Left lobe of liver (tissue), 2 donors: ENCODE measurements around the gene CSNK1D. TPM values are rescaled to one million over a fixed set of nuclear protein-coding genes. Genes with fewer than 3 reads are reported as not detected.
"Not testable (repeated sequence)": the region's sequence is repeated elsewhere in the genome, so short reads cannot be mapped to it uniquely, and the experiment has no call there.

Experiments
- ATAC-seq: fragments of 200-7000 bp; cut with Tn5 transposase; one replicate; pipeline ENCODE4 v1.9.1; 2020; ENCODE audit warnings: mild to moderate bottlenecking, moderate library complexity
- DNase-seq: peaks from one replicate; pipeline ENCODE4 v3.0.0-alpha.2; 2020; ENCODE audit warnings: low spot score
- total RNA-seq: library from RNA; stranded (reverse); gene quantifications from one replicate; pipeline ENCODE4 v1.2.1, GENCODE V29; 2021
- donor health status: DM: no; HTN: no; CAD: no; lungs with moderate emphysema.
- donor health status: DM: no; HTN: yes; CAD: no.

The CSNK1D gene
- total RNA-seq, 1 donor from 2014 or later: 49.6 TPM

GRCh38 chr17:82217530-82218204 is 55.8 kb downstream of the CSNK1D start:
- DNase-seq (peak; percentile 72), ATAC-seq (peak; percentile 16)

GRCh38 chr17:82217120-82217529 is 56.4 kb downstream of the CSNK1D start:
- no peak for ATAC-seq
- peak; percentile 66 for DNase-seq

GRCh38 chr17:82216301-82217119 is 57.0 kb downstream of the CSNK1D start:
- DNase-seq (peak; percentile 70), ATAC-seq (peak; percentile 47)

GRCh38 chr17:82215972-82216300 is 57.6 kb downstream of the CSNK1D start:
- ATAC-seq (no peak), DNase-seq (no peak)

GRCh38 chr17:82215095-82215971 is 58.2 kb downstream of the CSNK1D start:
- no peak for DNase-seq
- no peak for ATAC-seq

- ATAC-seq: no peak
- DNase-seq: no peak
These were observed 59.4 kb downstream of the CSNK1D start for GRCh38 chr17:82214012-82214628.

GRCh38 chr17:82213251-82214011 is 60.1 kb downstream of the CSNK1D start:
- ATAC-seq (peak; percentile 42), DNase-seq (peak; percentile 53)

GRCh38 chr17:82212331-82213250 is 60.9 kb downstream of the CSNK1D start, which contains the start of gene CCDC57:
Gene CCDC57 (minus strand): TSS chr17:82212842. CDS start chr17:82201944, 10,898 bp downstream.
- peak; percentile 90 for ATAC-seq
- peak; percentile 85 for DNase-seq

- ATAC-seq, DNase-seq: not testable (repeated sequence)
These were observed 62.8 kb downstream of the CSNK1D start for GRCh38 chr17:82210655-82211054.

- ATAC-seq (peak; percentile 95), DNase-seq (peak; percentile 81)
These were observed 67.6 kb downstream of the CSNK1D start for GRCh38 chr17:82205720-82206508.

- DNase-seq (no peak), ATAC-seq (no peak)
These were observed 68.4 kb downstream of the CSNK1D start for GRCh38 chr17:82204831-82205719.

- ATAC-seq: no peak
- DNase-seq: no peak
These were observed 69.6 kb downstream of the CSNK1D start for GRCh38 chr17:82203920-82204319.

GRCh38 chr17:82202981-82203380 is 70.5 kb downstream of the CSNK1D start:
- DNase-seq (no peak), ATAC-seq (no peak)

GRCh38 chr17:82201498-82201910 is 72.0 kb downstream of the CSNK1D start:
- no peak for ATAC-seq
- no peak for DNase-seq

- ATAC-seq (no peak), DNase-seq (no peak)
These were observed 72.6 kb downstream of the CSNK1D start for GRCh38 chr17:82200743-82201497.

GRCh38 chr17:82200135-82200534 is 73.4 kb downstream of the CSNK1D start:
- DNase-seq (no peak), ATAC-seq (no peak)
